Gastrocnemius medialis (tissue), 4 donors: ENCODE data around the gene ATP6V1E1. TPM values are rescaled to one million over a fixed set of nuclear protein-coding genes. Genes with fewer than 3 reads are reported as not detected.

Experiments
- ATAC-seq, 2 donors: fragments of 150-250 bp; one replicate each; pipeline ENCODE4 v1.9.1; 2016
- DNase-seq, 2 donors: peaks; one replicate each; pipeline ENCODE4 v3.0.0-alpha.2; 2019
- H3K27ac ChIP-seq, 4 donors: fragments of 200-600 bp; sonication (generic); 1 replicate in 1 of 4; 2 replicates in 3 of 4; pipeline ENCODE4 v1.5.1; 2016 to 2018; ENCODE audit warnings: mild to moderate bottlenecking in 2 of 4, moderate library complexity in 1 of 4
- H3K27me3 ChIP-seq, 3 donors: fragments of 200-600 bp; sonication (generic) in 2 of 3; 1 replicate in 1 of 3; 2 replicates in 2 of 3; pipeline versions ENCODE4 v1.5.1 to v1.6.0; 2016 to 2019; ENCODE audit warnings: mild to moderate bottlenecking in 1 of 3, moderate library complexity in 1 of 3
- H3K36me3 ChIP-seq, 2 donors: fragments of 200-600 bp; sonication (generic) in 1 of 2; one replicate each; pipeline ENCODE4 v1.5.1; 2017 to 2018
- H3K4me1 ChIP-seq, 2 donors: fragments of 200-600 bp; sonication (generic) in 1 of 2; one replicate each; pipeline ENCODE4 v1.5.1; 2016 to 2017; ENCODE audit warnings: mild to moderate bottlenecking in 2 of 2
- H3K4me3 ChIP-seq, 4 donors: fragments of 200-600 bp; sonication (generic) in 3 of 4; 1 replicate in 1 of 4; 2 replicates in 3 of 4; pipeline ENCODE4 v1.5.1; 2016 to 2019; ENCODE audit warnings: mild to moderate bottlenecking in 2 of 4
- H3K9me3 ChIP-seq, 3 donors: fragments of 200-600 bp; sonication (generic) in 2 of 3; 1 replicate in 1 of 3; 2 replicates in 2 of 3; pipeline ENCODE4 v1.5.1; 2016 to 2019
- CTCF ChIP-seq, 5 experiments: fragments of 450-650 bp in 3 of 5; fragments of 200-600 bp in 2 of 5; sonication (generic) in 2 of 5; IDR thresholded peaks in 4 of 5; conservative IDR thresholded peaks in 1 of 5; 1 replicate in 4 of 5; 2 replicates in 1 of 5; pipeline ENCODE4 v1.5.1; 2016 to 2019; ENCODE audit warnings: antibody characterized with exemption in 5 of 5, mild to moderate bottlenecking in 3 of 5, moderate library complexity in 3 of 5
- POLR2A ChIP-seq, 2 donors: fragments of 450-650 bp; IDR thresholded peaks; one replicate each; pipeline ENCODE4 v1.6.1; 2017; ENCODE audit warnings: antibody characterized with exemption in 2 of 2, mild to moderate bottlenecking in 2 of 2, moderate library complexity in 2 of 2
- in situ Hi-C, 4 donors: fragments of 200-750 bp; cut with MboI; loops; one replicate each; pipeline versions ENCODE4 v1.15.0 to v1.8.0; 2017; ENCODE audit warnings: low sequenced_read_pairs in 4 of 4
- intact Hi-C: fragments of 100-400 bp; cut with DNase I; formaldehyde crosslinking; loops from one replicate; pipeline ENCODE4 v1.15.1; 2023; ENCODE audit warnings: low total_unique reads
- total RNA-seq, 4 donors: library from RNA; depleted of rRNA; stranded (reverse); fragments of >200 nt; gene quantifications; one replicate each; pipeline versions ENCODE4 v1.1.0 to v1.2.3, GENCODE V29; 2016

The ATP6V1E1 gene
- total RNA-seq, 4 donors from 2014 or later = 243 to 279 (median 250) TPM

DNA sequence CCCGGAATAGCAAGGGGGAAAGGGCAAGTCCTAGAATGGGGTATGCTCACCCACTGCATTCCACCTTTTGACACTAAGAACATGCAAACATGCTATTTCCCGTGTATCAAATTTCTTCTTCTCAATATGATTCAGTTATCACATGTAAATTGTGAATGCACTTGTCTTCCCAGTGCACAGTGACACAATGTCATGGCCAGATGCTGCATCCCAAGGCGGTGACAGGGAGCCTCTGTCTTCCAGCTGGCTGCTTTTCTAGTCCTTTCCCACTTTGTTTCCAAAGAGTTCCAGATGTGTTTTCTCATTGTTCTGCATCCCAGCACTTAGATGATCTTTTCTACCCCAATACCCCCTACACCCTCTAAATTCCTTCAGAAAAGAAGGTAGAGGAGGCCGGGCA lies 52.9 kb downstream of the ATP6V1E1 start:
- peaks cover 12 to 13% of the 10 kb centered on the region in 2 donors for H3K4me1 ChIP-seq
- in situ Hi-C loops (loop anchor here in 1 of 4 donors (10.0 kb wide), 1 partner anchor 59 kb away; the partner anchor contains the start of gene BCL2L13), intact Hi-C loops (no loop called here)
- H3K27ac ChIP-seq = peak overlapping the region in 3 of 4 donors; percentile 66 to 69 (median 66)
- no peak for DNase-seq
- no peak for ATAC-seq
- no peaks in the 10 kb centered on the region for H3K9me3 ChIP-seq
- H3K36me3 ChIP-seq = no peaks in the 10 kb centered on the region
- no peaks in the 10 kb centered on the region for H3K27me3 ChIP-seq
- no peak for TF ChIP-seq POLR2A (IDR thresholded peaks at IDR 0.05)
- no peak for TF ChIP-seq CTCF (IDR thresholded peaks at IDR 0.05 in 4 of 5, conservative IDR thresholded peaks at IDR 0.05 in 1 of 5)
- H3K4me3 ChIP-seq = no peak overlapping the region

- Histone ChIP-seq H3K4me3 (no peak overlapping the region), H3K27me3 (no peaks in the 10 kb centered on the region), H3K36me3 (no peaks in the 10 kb centered on the region), H3K4me1 (peaks cover 18% of the 10 kb centered on the region in 2 donors), H3K27ac (no peak overlapping the region), H3K9me3 (no peaks in the 10 kb centered on the region)
- in situ Hi-C loops = loop anchor here in 1 of 4 donors (10.0 kb wide), 1 partner anchor 60 kb away; the partner anchor contains the start of gene BCL2L13
- DNase-seq (no peak), ATAC-seq (no peak)
- intact Hi-C loops = no loop called here
- TF ChIP-seq POLR2A (IDR thresholded peaks at IDR 0.05) = no peak
- TF ChIP-seq CTCF (IDR thresholded peaks at IDR 0.05 in 4 of 5, conservative IDR thresholded peaks at IDR 0.05 in 1 of 5) = no peak
These were observed 53.4 kb downstream of the ATP6V1E1 start for GRCh38 chr22:17575151-17575550.

GRCh38 chr22:17570851-17571631 lies 57.5 kb downstream of the ATP6V1E1 start:
- Histone ChIP-seq H3K36me3 (no peaks in the 10 kb centered on the region), H3K9me3 (no peaks in the 10 kb centered on the region), H3K4me3 (peak overlapping the region; percentile 30 to 47 (median 40)), H3K27ac (peak overlapping the region; percentile 87 to 98 (median 96)), H3K4me1 (peaks cover 27 to 31% of the 10 kb centered on the region in 2 donors), H3K27me3 (no peaks in the 10 kb centered on the region)
- DNase-seq = peak; percentile 92 to 95
- in situ Hi-C loops = loop anchor here in 1 of 4 donors (10.0 kb wide), 1 partner anchor 64 kb away; the partner anchor contains the start of gene BCL2L13
- intact Hi-C loops = loop anchor here (2.0 to 5.0 kb wide), 4 partner anchors 56 to 216 kb away; partner anchors contain the start of genes ATP6V1E1 and BCL2L13
- no peak for TF ChIP-seq CTCF (IDR thresholded peaks at IDR 0.05 in 4 of 5, conservative IDR thresholded peaks at IDR 0.05 in 1 of 5)
- peak; percentile 76 to 79 for TF ChIP-seq POLR2A (IDR thresholded peaks at IDR 0.05)
- ATAC-seq = peak; percentile 93 to 95

GRCh38 chr22:17569971-17570511 lies 58.5 kb downstream of the ATP6V1E1 start:
- ATAC-seq = peak; percentile 9 to 20
- peak in 1 of 2 donors; percentile 5 for TF ChIP-seq POLR2A (IDR thresholded peaks at IDR 0.05)
- TF ChIP-seq CTCF (IDR thresholded peaks at IDR 0.05 in 4 of 5, conservative IDR thresholded peaks at IDR 0.05 in 1 of 5) = no peak
- intact Hi-C loops = loop anchor here (2.0 to 5.0 kb wide), 4 partner anchors 57 to 217 kb away; partner anchors contain the start of genes ATP6V1E1 and BCL2L13
- Histone ChIP-seq H3K27me3 (no peaks in the 10 kb centered on the region), H3K9me3 (no peaks in the 10 kb centered on the region), H3K4me3 (peak overlapping the region; percentile 12 to 45 (median 24)), H3K4me1 (peaks cover 34 to 41% of the 10 kb centered on the region in 2 donors), H3K36me3 (no peaks in the 10 kb centered on the region), H3K27ac (peak overlapping the region; percentile 87 to 98 (median 96))
- in situ Hi-C loops = loop anchor here in 1 of 4 donors (10.0 kb wide), 1 partner anchor 65 kb away; the partner anchor contains the start of gene BCL2L13
- DNase-seq = peak; percentile 37 to 48
